SKM-1 (cell line): Measurements from ENCODE around the gene CCDC178.
"Not testable (repeated sequence)": the region's sequence is repeated elsewhere in the genome, so short reads cannot be mapped to it uniquely, and the experiment has no call there.

ENCODE experiments used
- DNase-seq: peaks from one replicate; lab custom pipeline; 2025; ENCODE audit not compliant: unreplicated experiment; lab: John Stamatoyannopoulos, UW

The CCDC178 gene, protein sequence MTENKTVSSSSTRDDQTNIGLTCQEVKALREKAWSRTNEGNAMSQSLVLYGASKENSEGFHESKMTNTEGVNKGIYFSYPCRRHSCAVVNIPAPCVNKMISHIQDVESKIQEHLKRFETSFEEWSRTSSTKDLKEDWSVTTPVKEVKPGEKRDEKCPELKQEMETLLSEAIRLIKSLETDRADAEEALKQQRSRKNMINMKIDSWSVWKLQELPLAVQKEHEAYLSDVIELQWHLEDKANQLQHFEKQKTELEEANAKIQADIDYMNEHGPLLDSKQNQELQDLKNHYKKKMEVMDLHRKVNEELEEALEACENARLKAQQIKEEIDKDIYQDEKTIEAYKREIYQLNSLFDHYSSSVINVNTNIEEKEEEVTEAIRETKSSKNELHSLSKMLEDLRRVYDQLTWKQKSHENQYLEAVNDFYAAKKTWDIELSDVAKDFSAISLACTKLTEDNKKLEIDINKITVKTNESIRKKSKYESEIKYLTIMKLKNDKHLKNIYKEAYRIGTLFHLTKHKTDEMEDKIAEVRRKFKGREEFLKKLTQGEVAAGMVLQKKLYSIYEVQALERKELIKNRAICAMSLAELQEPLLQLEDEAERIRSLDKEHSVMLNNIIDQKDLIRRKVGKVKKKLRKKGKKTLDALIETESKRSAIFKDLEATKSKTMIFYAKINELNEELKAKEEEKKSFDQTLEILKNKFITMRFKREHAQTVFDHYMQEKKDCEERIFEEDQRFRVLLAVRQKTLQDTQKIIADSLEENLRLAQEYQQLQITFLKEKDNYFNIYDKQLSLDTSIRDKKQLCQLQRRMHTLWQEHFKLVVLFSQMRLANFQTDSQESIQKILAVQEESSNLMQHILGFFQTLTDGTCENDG

DNA sequence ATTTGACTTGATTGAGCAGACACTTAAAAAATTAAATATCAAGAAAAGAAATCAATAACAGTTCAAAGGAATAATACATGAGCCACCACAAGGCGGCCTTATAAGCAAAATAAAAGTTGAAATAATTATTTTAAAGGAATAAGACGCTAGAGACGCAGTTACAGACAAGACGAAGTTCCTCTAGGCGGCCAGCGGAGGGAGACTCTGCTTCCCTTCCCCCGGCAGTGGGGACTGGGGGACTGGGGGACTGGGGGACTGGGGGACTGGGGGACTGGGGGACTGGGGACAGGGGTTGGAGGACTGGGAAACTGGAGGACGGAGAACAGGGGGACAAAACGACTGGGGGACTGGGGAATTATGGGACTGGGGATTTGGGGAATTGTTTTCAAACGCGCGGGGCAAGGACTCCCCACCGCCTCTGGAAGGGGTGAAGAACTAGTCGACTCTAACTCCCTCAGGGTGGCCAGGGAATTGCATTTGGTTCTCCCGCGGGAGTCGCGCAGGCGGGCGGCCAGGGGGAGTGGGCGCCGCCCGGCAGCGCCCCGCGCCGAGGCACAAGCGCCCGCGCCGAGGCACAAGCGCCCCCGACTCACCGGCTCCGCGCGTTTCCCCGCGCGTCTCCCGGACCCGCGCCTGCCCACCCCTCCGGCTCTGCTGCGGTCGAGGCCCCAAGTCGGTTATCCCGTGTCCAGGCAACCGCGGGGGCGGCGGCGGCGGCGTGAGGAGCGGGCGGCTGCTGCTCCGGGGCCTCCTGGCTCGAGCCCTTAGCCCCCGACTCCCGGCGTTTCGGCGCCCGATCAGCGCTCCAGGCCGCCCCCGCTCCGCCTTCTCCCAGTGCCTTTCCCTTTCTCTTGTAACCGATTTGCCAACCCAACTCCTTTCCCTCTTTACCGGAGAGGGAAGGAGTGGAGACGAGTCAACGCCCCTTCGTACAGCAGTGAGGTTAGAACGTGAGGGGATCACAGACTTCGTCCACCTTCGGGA lies at the start of gene CCDC178:
Gene CCDC178 (minus strand): TSS at position 662 of the 984 bp plus-strand sequence. CDS start 28,633 bp downstream, outside the sequence.
- peak; percentile 30 for DNase-seq

DNA sequence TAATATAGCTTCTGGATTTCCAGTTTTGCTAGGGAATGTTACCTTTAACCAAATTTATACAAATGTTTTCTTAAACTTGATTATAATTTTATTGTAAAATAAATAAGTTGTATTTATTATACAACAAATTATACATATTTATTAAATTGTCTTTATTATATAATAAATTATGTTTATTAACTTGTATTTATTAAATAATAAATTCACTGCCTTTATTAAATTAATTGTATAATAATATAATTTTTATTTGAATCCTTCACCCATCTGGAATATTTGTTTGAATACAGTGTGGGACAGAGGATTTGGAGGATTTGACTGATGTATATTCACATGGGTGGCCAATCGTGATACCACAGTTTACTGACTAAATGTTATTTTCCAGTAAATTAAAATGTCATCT lies 43.4 kb upstream of the CCDC178 start:
- DNase-seq, result no peak

DNA sequence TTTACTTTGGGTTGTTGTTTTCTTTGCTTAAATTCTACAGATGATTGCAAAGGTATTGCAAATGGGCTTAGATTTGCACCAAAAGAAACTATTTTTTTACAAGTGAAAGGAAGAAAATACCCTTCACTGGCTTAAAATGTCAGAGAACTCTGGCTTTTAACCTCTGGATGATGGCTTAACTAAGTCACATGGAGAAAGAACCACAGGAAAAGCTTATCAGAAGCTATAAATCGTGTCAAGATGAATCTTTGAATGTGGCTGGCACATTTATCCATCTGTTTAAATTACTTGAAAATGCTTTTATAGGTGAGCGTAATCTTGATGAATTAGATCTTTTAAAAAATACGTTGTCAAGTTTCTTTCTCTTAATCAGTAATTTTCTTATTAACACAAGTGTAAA lies 32.0 kb upstream of the CCDC178 start:
- DNase-seq, result no peak

DNA sequence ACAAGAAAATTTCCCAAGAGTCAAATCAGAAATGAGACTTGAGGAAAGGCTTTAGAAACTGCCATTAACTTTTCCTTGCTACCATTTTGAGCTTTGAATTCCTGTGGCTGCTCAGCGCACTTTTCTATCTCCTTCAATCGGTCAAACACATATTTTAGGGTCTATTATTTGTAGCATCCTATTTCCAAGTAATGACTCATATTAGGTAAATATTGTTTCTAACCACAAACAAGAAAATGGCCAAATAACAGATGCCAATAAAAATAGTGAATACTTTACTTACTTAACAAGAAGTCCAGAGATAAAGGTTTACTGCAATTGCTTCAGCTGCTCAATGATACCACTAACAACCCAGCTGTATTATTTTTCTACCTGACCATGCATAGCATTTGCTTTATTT lies 29.7 kb upstream of the CCDC178 start:
- DNase-seq, result no peak

DNA sequence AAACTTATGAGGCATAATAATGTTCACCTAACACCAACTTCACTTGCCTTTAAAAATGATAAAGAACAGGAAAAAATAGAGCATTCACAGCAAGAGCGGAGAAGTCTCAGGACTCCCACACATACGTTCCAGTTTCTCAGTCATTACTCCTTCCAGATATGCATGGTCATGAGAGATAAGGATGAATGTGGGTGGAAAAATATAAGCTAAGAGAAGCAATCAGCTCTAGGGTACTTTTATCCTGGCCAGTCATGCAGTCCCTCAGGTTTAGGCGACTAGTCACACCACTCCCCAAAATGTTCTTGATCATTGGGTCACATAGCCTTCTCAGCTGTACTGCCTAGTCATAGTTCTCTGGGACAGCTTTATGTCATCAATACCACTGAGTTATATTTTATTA lies 29.2 kb upstream of the CCDC178 start:
- no peak for DNase-seq

DNA sequence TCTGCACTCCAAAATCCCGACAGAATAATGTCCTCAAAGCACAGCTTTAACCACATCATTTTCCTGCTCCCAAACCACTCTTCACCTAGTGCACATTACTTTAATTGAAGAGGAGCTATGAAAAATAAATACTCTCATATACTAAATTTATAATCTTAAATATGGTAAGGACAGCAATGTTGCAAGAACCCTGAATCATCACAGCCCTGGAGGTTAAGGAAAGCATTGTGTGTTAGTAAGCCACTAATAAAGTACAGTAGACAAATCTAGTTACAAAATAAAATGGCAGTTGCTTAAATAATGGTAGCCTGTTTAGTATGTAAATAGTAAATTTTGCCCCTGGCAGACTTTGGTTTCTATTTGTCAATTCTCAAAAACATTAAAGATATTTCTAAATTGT lies 27.0 kb upstream of the CCDC178 start:
- no peak for DNase-seq

DNA sequence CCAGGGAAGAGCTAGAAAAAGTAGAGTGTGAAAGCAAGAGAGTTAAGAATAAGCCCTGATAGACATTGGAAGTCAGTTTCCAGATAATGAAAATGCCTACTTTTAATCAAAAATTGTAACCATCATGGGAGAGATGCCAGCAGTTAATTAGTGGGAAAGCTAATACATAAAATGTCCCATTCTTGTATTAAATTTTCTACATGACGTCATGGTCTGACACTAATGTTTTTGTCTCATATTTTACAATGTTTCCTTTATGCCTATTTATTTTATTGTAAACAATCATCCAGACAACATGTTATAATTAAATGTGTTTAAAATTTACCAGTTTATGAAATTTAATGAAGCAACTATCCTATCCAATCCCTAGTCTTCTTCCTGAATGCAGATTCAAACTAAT lies 26.3 kb upstream of the CCDC178 start:
- DNase-seq, result no peak

DNA sequence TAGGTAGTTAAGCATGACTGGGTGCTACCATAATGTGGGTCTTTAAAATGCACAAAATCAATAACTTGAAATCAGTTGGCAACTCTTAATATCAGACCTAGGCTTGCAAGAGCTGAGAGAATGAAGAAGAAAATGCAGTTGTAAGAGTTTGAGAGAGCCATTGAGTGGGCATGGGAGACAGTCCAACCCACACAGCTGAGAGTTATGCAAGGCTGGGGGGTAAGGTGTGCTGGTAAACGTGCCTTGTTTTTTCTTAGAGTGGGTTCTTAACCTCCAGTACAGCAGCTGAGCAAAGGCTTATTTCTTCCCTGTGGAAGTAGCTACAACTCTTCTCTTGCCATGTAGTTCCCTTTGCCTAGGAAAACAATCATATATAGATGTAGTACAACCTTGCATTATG lies 20.2 kb upstream of the CCDC178 start:
- DNase-seq, result no peak

DNA sequence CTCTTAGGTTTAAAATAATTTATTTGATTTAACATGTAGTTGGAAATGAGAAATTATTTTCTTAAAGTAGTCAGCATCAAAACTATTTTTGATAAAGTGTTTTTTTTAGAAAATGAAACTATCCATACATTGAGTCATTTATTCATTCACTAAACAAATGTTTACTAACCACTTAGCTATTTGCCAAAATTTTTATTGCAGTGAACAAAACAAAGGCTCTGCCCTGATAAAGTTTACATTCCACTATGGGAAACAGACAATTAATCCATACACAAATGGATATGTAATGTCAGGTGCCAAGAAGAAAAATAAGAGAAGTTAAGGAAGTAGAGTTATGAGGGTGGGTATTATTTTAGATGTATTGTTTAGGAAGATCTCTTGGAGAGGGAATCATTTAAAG lies 19.1 kb upstream of the CCDC178 start:
- no peak for DNase-seq

DNA sequence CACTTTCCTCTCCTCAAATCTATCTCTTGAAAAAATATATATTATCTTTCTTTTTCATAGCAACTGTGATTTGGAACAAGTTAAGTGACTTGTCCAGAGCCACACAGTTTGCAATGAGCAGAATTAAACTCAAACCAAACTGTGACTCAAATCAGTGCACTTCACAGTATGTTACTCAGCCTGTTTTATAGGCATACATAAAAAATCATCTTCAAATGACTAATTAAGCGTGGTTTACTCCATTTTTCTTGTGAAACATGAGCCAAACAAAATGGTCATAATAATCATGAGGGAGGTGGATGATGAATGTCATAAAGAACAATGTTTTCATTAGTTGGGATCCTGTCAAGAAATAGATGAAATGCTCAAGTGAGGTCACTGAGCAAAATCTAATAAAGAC lies 6.1 kb upstream of the CCDC178 start:
- no peak for DNase-seq

DNA sequence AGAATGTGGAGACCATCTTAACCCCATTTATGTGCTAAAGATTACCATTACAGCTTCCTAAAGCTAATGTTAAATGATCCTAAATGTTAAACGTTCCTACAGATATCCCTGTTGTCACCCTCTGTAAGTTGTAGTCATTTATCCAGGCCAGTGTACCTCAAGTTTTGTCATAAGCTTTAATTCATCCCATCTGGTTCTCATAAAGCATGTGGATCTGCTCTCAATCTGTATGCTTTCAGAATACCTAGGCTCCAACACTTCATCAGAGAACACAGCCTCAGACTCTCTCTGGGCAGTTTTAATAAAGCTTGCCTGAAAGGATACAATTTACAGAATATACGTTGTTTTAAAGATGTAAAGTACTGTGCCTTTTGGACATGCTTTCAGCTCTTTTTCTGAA lies 4.2 kb upstream of the CCDC178 start:
- DNase-seq, result no peak

DNA sequence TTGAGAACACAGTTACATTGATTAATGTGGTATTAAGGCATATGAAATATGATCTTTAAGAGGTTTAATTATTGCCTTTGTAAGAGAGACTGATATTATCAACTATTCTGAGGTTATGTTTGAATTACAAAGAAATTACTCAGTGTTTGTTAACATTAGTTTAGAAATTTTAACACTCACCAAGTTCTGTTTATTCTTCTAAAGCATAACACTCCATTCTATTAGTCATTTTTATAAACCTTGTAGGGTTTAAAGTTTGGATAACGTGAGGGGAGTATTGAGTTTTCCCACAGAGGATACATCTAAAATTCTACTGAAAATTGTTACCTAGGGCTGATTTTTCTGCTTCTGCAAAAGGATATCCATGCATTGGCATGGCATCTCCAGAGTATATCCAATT lies 7.7 kb downstream of the CCDC178 start:
- no peak for DNase-seq

DNA sequence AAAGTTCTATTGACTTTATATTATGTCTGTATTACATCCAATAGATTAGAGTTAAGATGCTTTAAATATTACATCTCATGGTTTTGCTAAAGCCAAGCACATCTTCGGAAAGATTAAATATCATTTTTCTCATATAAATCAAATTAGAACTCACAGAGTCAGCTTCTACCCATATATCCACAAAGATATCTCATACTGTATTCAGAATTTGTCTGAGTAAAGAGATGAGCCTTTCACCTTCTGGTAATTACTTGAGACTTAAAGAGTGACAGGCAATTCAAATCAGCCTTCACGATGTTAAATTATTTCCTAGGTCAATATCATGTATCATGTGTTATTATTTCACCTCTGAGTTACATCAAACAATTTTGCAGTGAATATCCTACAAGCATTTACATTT lies 13.0 kb downstream of the CCDC178 start:
- DNase-seq, result no peak

DNA sequence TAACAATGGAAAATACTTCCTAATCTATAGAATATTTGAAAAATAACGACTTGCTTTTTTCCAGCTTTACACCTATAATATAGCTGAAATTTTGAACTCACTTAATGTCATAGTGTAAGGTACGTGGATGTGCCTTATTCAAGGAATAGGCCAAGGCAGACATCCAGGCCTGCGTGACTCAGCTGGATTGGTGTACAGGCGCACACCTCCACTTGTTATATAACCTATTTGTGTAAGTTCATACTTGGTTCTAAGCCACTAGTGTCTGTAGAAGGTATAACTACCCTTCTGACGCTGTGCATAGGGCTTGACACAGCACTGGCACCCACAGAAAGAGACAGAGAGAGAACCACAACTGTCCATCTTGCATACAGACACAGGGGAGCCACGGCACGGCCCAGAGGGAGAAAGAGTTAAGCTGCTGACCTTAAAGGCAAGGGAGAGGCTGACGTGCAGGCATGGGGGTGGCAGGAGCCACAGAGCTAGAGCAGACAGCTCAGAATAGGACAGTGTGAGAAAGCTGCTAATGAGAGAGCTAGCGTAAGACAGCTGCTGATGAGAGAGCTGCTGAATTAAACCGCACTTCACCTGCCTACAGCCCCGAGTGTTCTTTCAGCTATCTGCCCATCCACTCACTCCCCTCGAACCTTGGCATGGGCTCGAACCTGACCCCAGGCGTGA lies 16.1 kb downstream of the CCDC178 start:
- DNase-seq, result no peak

DNA sequence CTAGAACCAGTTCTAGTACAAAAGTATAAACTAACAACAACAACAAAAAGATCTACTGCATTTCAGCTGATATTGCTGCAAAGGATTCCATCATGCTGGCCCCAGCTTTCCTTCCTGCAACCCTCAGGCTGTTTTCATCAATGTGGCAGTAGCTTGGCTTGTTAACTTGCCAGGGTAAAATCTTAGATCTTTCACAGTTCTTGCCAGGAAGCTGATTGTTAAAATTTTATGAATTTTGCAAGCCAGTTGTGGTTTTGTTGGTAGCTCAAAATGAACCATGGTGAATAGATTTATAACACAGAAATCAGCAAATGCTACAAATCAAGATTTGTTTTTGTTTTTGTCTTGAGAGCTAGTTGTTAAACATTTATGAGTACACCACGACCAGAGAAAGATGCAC lies 19.3 kb downstream of the CCDC178 start:
- no peak for DNase-seq

DNA sequence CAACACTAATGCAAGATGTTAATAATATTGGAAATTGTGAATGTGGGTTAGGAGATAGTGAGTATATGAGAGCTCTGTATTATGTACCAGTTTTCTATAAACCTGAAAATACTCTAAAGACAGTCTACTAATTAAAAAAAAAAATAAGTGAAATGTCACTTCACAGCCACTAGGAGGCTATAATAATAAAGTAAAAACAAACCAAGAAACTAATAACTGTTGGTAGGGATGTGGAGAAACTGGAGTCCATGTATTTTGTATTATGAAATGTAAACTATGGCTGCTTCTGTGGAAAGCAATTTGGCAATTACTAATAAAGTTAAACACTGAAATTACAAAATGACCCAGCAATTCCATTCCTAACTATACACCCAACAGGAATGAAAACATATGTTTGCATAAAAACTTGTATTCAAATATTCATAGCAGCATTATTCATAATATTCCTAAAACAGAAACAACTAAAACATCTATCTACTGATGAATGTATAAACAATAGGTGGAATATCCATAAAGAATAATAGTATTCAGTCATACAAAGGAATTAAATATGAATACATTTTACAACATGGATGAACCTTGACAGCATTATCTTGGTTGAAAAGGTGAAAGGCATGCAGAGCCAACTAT lies 36.2 kb downstream of the CCDC178 start:
- DNase-seq, result peak; percentile 9

DNA sequence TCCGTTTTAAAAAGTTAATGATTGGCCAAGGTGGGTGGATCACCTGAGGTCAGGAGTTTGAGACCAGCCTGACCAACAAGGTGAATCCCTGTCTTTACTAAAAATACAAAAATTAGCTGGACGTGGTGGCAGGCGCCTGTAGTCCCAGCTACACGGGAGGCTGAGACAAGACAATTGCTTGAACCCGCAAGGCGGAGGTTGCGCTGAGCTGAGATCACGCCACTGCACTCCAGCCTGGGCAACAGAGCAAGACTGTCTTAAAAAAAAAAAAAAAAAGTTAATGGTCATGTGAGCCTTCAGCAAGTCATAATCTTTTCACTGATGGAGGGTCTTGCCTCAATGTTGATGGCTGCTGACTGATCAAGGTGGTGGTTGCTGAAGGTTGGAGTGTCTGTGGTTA lies 41.6 kb downstream of the CCDC178 start:
- not testable (repeated sequence) for DNase-seq

DNA sequence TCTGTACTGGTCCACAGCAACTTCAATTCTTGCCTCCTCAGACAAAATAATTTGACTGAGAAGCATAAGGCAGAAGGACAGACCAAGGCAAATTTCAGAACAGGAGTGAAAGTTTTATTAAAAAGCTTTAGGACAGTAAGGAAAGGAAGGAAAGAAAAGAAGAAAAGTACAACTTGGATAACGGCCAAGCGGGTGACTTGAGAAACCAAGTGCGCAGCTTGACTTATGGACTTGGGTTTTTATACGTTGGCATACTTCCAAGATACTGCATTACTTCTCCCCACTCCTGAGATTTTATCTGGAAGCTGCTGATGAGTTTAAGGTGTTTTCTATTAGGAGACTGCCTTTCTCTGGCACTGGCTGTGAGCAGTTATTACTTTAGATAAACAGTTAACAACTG lies 64.7 kb downstream of the CCDC178 start:
- DNase-seq, result no peak

DNA sequence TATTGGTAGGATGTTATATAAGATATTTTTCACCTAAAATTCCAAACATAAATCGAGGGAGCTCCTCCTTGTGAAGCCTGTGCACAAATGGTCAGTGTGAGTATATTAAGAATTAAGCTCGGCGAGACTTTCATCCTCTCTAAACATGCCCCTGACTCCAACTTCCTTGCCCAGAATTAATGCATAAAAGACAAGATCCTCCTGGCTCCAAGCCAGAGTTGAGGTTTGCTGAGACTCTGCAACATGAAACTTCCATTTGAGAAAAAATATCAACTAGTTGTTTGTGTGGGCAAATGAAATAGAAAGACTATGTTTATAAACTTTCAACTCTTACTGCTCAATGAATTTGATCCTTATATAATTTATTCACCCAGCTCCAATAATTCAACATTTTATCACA lies 68.1 kb downstream of the CCDC178 start:
- no peak for DNase-seq
